Measurements from ENCODE around the gene FNDC10. TPM values are rescaled to one million over a fixed set of nuclear protein-coding genes. Genes with fewer than 3 reads are reported as not detected.

FNDC10 gene
- total RNA-seq, 4 donors from 2014 or later = 1.4 to 3.0 (median 2.0) TPM

- TF ChIP-seq CTCF (IDR thresholded peaks at IDR 0.05) = no peak
- no peak for TF ChIP-seq EP300 (IDR thresholded peaks at IDR 0.05)
- TF ChIP-seq POLR2A (IDR thresholded peaks at IDR 0.05) = no peak
- 64 to 77% methylated on average over 10 of the region's 10 CpGs for WGBS, 2 donors
- H3K27me3 ChIP-seq = no peaks in the 10 kb centered on the region
- H3K9me3 ChIP-seq = no peaks in the 10 kb centered on the region
- no peak for DNase-seq (ENCODE audit: low spot score in 2 of 2)
- H3K4me1 ChIP-seq = peaks cover 0 to 67% (median 7%) of the 10 kb centered on the region in 4 donors
- no peak overlapping the region for H3K27ac ChIP-seq
- H3K4me3 ChIP-seq = no peak overlapping the region
- H3K36me3 ChIP-seq = peaks cover 0 to 64% (median 8%) of the 10 kb centered on the region in 3 donors
Observed at GRCh38 chr1:1567891-1568291, 32.0 kb downstream of the FNDC10 start.

DNA sequence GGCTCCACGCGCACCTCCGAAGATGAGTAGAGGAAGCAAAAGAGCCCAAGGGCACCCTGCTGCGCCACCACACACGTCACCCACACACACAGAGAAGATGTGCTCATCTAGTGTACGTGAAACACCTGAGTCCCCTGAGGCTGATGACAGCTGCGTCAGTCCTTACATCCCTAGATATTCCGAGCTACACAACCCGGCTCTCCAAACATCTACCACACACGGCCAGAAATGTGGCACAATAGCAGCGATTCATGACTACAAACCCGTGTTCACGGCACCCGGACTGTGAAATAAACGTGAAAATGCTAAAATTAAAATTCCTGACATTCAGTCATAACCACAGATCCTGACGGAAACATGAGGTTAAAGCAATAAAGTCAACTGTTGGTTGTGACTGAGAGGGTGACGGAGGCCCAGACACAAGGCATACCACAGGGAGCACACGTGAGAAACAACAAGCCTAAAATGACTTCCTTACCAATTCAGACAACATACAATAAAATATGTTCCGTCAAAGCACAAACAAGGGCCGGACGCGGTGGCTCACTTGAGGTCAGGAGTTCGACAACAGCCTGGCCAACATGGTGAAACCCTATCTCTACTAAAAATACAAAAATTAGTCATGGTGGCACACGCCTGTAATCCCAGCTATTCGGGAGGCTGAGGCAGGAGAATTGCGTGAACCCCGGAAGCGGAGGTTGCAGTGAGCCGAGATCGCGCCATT is 32.6 kb downstream of the FNDC10 start:
- H3K4me1 ChIP-seq = peaks cover 0 to 61% (median 3%) of the 10 kb centered on the region in 4 donors
- no peak overlapping the region for H3K27ac ChIP-seq
- 68 to 76% methylated on average over 29 to 31 of the region's 31 CpGs for WGBS, 2 donors
- TF ChIP-seq EP300 (IDR thresholded peaks at IDR 0.05) (no peak), CTCF (IDR thresholded peaks at IDR 0.05) (no peak), POLR2A (IDR thresholded peaks at IDR 0.05) (no peak)
- H3K36me3 ChIP-seq = peaks cover 0 to 66% (median 8%) of the 10 kb centered on the region in 3 donors
- H3K4me3 ChIP-seq = no peak overlapping the region
- DNase-seq (ENCODE audit: low spot score in 2 of 2) = no peak
- H3K9me3 ChIP-seq = no peaks in the 10 kb centered on the region
- no peaks in the 10 kb centered on the region for H3K27me3 ChIP-seq

- no peak overlapping the region for H3K4me3 ChIP-seq
- TF ChIP-seq CTCF (IDR thresholded peaks at IDR 0.05) (no peak), POLR2A (IDR thresholded peaks at IDR 0.05) (no peak), EP300 (IDR thresholded peaks at IDR 0.05) (no peak)
- no peak for DNase-seq (ENCODE audit: low spot score in 2 of 2)
- H3K4me1 ChIP-seq = peaks cover 0 to 41% (median 3%) of the 10 kb centered on the region in 4 donors
- H3K36me3 ChIP-seq = peaks cover 0 to 73% (median 8%) of the 10 kb centered on the region in 3 donors
- 90 to 93% methylated on average over 9 to 10 of the region's 10 CpGs for WGBS, 2 donors
- no peak overlapping the region for H3K27ac ChIP-seq
- H3K27me3 ChIP-seq = no peaks in the 10 kb centered on the region
- no peaks in the 10 kb centered on the region for H3K9me3 ChIP-seq
Observed at GRCh38 chr1:1565340-1565739, 34.6 kb downstream of the FNDC10 start.

GRCh38 chr1:1564268-1564667 is 35.7 kb downstream of the FNDC10 start:
- Histone ChIP-seq H3K4me3 (no peak overlapping the region), H3K4me1 (peaks cover 0 to 31% (median 3%) of the 10 kb centered on the region in 4 donors), H3K27me3 (no peaks in the 10 kb centered on the region), H3K9me3 (no peaks in the 10 kb centered on the region), H3K36me3 (peaks cover 0 to 74% (median 8%) of the 10 kb centered on the region in 3 donors), H3K27ac (no peak overlapping the region)
- no peak for DNase-seq (ENCODE audit: low spot score in 2 of 2)
- no peak for TF ChIP-seq EP300 (IDR thresholded peaks at IDR 0.05)
- no peak for TF ChIP-seq CTCF (IDR thresholded peaks at IDR 0.05)
- no peak for TF ChIP-seq POLR2A (IDR thresholded peaks at IDR 0.05)
- WGBS, 2 donors = 81 to 88% methylated on average over 19 of the region's 19 CpGs

DNA sequence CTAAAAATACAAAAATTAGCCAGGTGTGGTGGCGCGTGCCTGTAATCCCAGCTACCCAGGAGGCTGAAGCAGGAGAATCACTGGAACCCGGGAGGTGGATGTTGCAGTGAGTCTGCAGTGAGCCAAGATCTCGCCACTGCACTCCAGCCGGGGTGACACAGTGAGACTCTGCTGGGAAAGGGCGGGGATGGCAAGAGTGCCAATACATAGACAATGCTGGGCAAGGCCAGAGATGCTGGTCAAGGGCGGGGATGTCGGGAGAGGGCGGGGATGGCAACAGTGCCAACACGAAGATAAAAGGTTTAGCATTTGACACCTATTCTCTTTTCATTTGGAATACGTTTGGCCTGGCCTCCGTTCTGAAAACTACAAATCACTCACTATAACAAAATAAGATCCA is 36.2 kb downstream of the FNDC10 start:
- no peak overlapping the region for H3K4me3 ChIP-seq
- TF ChIP-seq POLR2A (IDR thresholded peaks at IDR 0.05) (no peak), EP300 (IDR thresholded peaks at IDR 0.05) (no peak), CTCF (IDR thresholded peaks at IDR 0.05) (no peak)
- no peak for DNase-seq (ENCODE audit: low spot score in 2 of 2)
- 91 to 95% methylated on average over 12 of the region's 12 CpGs for WGBS, 2 donors
- H3K9me3 ChIP-seq = no peaks in the 10 kb centered on the region
- H3K27ac ChIP-seq = no peak overlapping the region
- H3K4me1 ChIP-seq = peaks cover 0 to 25% (median 3%) of the 10 kb centered on the region in 4 donors
- no peaks in the 10 kb centered on the region for H3K27me3 ChIP-seq
- peaks cover 0 to 74% (median 8%) of the 10 kb centered on the region in 3 donors for H3K36me3 ChIP-seq
